ENCODE measurements around the gene SMIM38.

The SMIM38 gene

GRCh38 chr11:69173925-69174581 is 18.3 kb downstream of the SMIM38 start:
- no peak overlapping the region for H3K4me3 ChIP-seq (ENCODE audit: low read depth in 1 of 2, low read length in 1 of 2)
- H3K36me3 ChIP-seq: no peaks in the 10 kb centered on the region
- H3K4me1 ChIP-seq (ENCODE audit: control insufficient read depth in 1 of 2, insufficient read depth in 1 of 2, low read depth in 1 of 2, low read length in 1 of 2): no peaks in the 10 kb centered on the region
- no peaks in the 10 kb centered on the region for H3K9me3 ChIP-seq
- no peak for TF ChIP-seq CTCF (IDR thresholded peaks at IDR 0.05)
- no peak overlapping the region for H3K27ac ChIP-seq
- H3K27me3 ChIP-seq: no peaks in the 10 kb centered on the region

GRCh38 chr11:69174841-69175240 is 19.1 kb downstream of the SMIM38 start:
- Histone ChIP-seq H3K4me3 (ENCODE audit: low read depth in 1 of 2, low read length in 1 of 2) (no peak overlapping the region), H3K4me1 (ENCODE audit: control insufficient read depth in 1 of 2, insufficient read depth in 1 of 2, low read depth in 1 of 2, low read length in 1 of 2) (no peaks in the 10 kb centered on the region), H3K27me3 (no peaks in the 10 kb centered on the region), H3K27ac (no peak overlapping the region), H3K9me3 (no peaks in the 10 kb centered on the region), H3K36me3 (no peaks in the 10 kb centered on the region)
- no peak for TF ChIP-seq CTCF (IDR thresholded peaks at IDR 0.05)

- no peak overlapping the region for H3K27ac ChIP-seq
- no peaks in the 10 kb centered on the region for H3K9me3 ChIP-seq
- no peak for TF ChIP-seq CTCF (IDR thresholded peaks at IDR 0.05)
- H3K4me3 ChIP-seq (ENCODE audit: low read depth in 1 of 2, low read length in 1 of 2): no peak overlapping the region
- no peaks in the 10 kb centered on the region for H3K36me3 ChIP-seq
- H3K27me3 ChIP-seq: no peaks in the 10 kb centered on the region
- no peaks in the 10 kb centered on the region for H3K4me1 ChIP-seq (ENCODE audit: control insufficient read depth in 1 of 2, insufficient read depth in 1 of 2, low read depth in 1 of 2, low read length in 1 of 2)
Measured at GRCh38 chr11:69178819-69179482, 23.2 kb downstream of the SMIM38 start.

- Histone ChIP-seq H3K36me3 (no peaks in the 10 kb centered on the region), H3K27me3 (no peaks in the 10 kb centered on the region), H3K4me3 (ENCODE audit: low read depth in 1 of 2, low read length in 1 of 2) (no peak overlapping the region), H3K27ac (no peak overlapping the region), H3K9me3 (no peaks in the 10 kb centered on the region), H3K4me1 (ENCODE audit: control insufficient read depth in 1 of 2, insufficient read depth in 1 of 2, low read depth in 1 of 2, low read length in 1 of 2) (no peaks in the 10 kb centered on the region)
- TF ChIP-seq CTCF (IDR thresholded peaks at IDR 0.05): no peak
Measured at GRCh38 chr11:69180226-69180625, 24.5 kb downstream of the SMIM38 start.

GRCh38 chr11:69180726-69181125 is 25.0 kb downstream of the SMIM38 start:
- Histone ChIP-seq H3K36me3 (no peaks in the 10 kb centered on the region), H3K4me1 (ENCODE audit: control insufficient read depth in 1 of 2, insufficient read depth in 1 of 2, low read depth in 1 of 2, low read length in 1 of 2) (no peaks in the 10 kb centered on the region), H3K9me3 (no peaks in the 10 kb centered on the region), H3K27ac (no peak overlapping the region), H3K27me3 (no peaks in the 10 kb centered on the region), H3K4me3 (ENCODE audit: low read depth in 1 of 2, low read length in 1 of 2) (no peak overlapping the region)
- no peak for TF ChIP-seq CTCF (IDR thresholded peaks at IDR 0.05)
